Gastrocnemius medialis (tissue), 4 donors: Measurements from ENCODE around the gene GIMD1. TPM values are rescaled to one million over a fixed set of nuclear protein-coding genes. Genes with fewer than 3 reads are reported as not detected.

Experiments
- ATAC-seq, 2 donors: fragments of 150-250 bp; one replicate each; pipeline ENCODE4 v1.9.1; 2016
- DNase-seq, 2 donors: peaks; one replicate each; pipeline ENCODE4 v3.0.0-alpha.2; 2019
- H3K27ac ChIP-seq, 4 donors: fragments of 200-600 bp; sonication (generic); 1 replicate in 1 of 4; 2 replicates in 3 of 4; pipeline ENCODE4 v1.5.1; 2016 to 2018; ENCODE audit warnings: mild to moderate bottlenecking in 2 of 4, moderate library complexity in 1 of 4
- H3K27me3 ChIP-seq, 3 donors: fragments of 200-600 bp; sonication (generic) in 2 of 3; 1 replicate in 1 of 3; 2 replicates in 2 of 3; pipeline versions ENCODE4 v1.5.1 to v1.6.0; 2016 to 2019; ENCODE audit warnings: mild to moderate bottlenecking in 1 of 3, moderate library complexity in 1 of 3
- H3K36me3 ChIP-seq, 2 donors: fragments of 200-600 bp; sonication (generic) in 1 of 2; one replicate each; pipeline ENCODE4 v1.5.1; 2017 to 2018
- H3K4me1 ChIP-seq, 2 donors: fragments of 200-600 bp; sonication (generic) in 1 of 2; one replicate each; pipeline ENCODE4 v1.5.1; 2016 to 2017; ENCODE audit warnings: mild to moderate bottlenecking in 2 of 2
- H3K4me3 ChIP-seq, 4 donors: fragments of 200-600 bp; sonication (generic) in 3 of 4; 1 replicate in 1 of 4; 2 replicates in 3 of 4; pipeline ENCODE4 v1.5.1; 2016 to 2019; ENCODE audit warnings: mild to moderate bottlenecking in 2 of 4
- H3K9me3 ChIP-seq, 3 donors: fragments of 200-600 bp; sonication (generic) in 2 of 3; 1 replicate in 1 of 3; 2 replicates in 2 of 3; pipeline ENCODE4 v1.5.1; 2016 to 2019
- POLR2A ChIP-seq, 2 donors: fragments of 450-650 bp; IDR thresholded peaks; one replicate each; pipeline ENCODE4 v1.6.1; 2017; ENCODE audit warnings: antibody characterized with exemption in 2 of 2, mild to moderate bottlenecking in 2 of 2, moderate library complexity in 2 of 2
- in situ Hi-C, 4 donors: fragments of 200-750 bp; cut with MboI; loops; one replicate each; pipeline versions ENCODE4 v1.15.0 to v1.8.0; 2017; ENCODE audit warnings: low sequenced_read_pairs in 4 of 4
- intact Hi-C: fragments of 100-400 bp; cut with DNase I; formaldehyde crosslinking; loops from one replicate; pipeline ENCODE4 v1.15.1; 2023; ENCODE audit warnings: low total_unique reads
- total RNA-seq, 4 donors: library from RNA; depleted of rRNA; stranded (reverse); fragments of >200 nt; gene quantifications; one replicate each; pipeline versions ENCODE4 v1.1.0 to v1.2.3, GENCODE V29; 2016
- TF ChIP-seq, protein P1 (sequence below), 5 experiments: fragments of 450-650 bp in 3 of 5; fragments of 200-600 bp in 2 of 5; sonication (generic) in 2 of 5; IDR thresholded peaks in 4 of 5; conservative IDR thresholded peaks in 1 of 5; 1 replicate in 4 of 5; 2 replicates in 1 of 5; pipeline ENCODE4 v1.5.1; 2016 to 2019; ENCODE audit warnings: antibody characterized with exemption in 5 of 5, mild to moderate bottlenecking in 3 of 5, moderate library complexity in 3 of 5

GIMD1 gene
- total RNA-seq, 4 donors from 2014 or later: not detected

DNA sequence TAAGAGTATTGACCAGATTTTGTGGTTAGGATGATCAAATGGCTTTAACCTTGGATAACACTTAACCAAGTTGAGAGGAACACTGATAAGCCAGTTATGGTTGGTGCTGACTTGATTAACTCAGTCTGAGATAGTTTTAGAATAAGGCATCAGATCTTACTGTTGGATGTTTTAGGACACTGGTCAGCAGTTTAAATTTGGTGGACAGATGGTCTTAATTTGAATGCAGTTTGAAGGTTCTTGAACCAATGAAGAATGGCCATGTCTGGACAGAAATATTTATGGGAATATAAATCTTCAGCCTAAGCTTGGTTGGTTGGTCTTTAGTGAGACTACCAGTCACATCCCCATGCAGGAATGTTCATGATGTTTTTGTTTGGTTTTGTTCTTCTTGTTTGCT lies 2.6 kb upstream of the GIMD1 start:
- DNase-seq (no peak), ATAC-seq (no peak)
- no peaks in the 10 kb centered on the region for H3K9me3 ChIP-seq
- no peak overlapping the region for H3K4me3 ChIP-seq
- intact Hi-C loops (no loop called here), in situ Hi-C loops (loop anchor here in 1 of 4 donors (25.0 kb wide), 1 partner anchor 816 kb away; no protein-coding TSS in a partner anchor)
- no peaks in the 10 kb centered on the region for H3K27me3 ChIP-seq
- no peak overlapping the region for H3K27ac ChIP-seq
- no peak for TF ChIP-seq POLR2A (IDR thresholded peaks at IDR 0.05)
- H3K4me1 ChIP-seq: no peaks in the 10 kb centered on the region
- no peaks in the 10 kb centered on the region for H3K36me3 ChIP-seq

DNA sequence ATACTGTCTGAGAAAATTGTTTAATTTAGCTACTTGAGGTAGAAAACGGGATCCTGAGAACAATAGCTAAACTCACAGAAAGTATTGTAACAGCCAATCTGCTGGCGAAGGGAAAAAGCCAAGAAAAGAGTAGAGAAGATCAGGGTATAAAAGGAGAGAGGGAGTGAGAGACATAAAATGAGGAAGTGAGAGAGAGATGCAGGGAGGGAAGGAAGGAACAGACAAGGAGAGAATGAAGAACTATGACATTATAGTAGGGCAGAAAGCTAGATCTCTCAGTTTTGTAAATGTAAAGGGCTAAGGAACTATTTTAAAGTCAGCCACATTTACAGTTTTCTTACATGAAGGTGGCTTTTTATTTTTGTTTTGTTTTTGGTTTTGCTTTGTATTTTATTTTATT lies 1.6 kb upstream of the GIMD1 start:
- Histone ChIP-seq H3K36me3 (no peaks in the 10 kb centered on the region), H3K4me3 (no peak overlapping the region), H3K27me3 (no peaks in the 10 kb centered on the region), H3K4me1 (peaks cover 2 to 7% of the 10 kb centered on the region in 2 donors), H3K27ac (no peak overlapping the region), H3K9me3 (no peaks in the 10 kb centered on the region)
- DNase-seq (no peak), ATAC-seq (no peak)
- intact Hi-C loops (no loop called here), in situ Hi-C loops (loop anchor here in 1 of 4 donors (25.0 kb wide), 1 partner anchor 817 kb away; no protein-coding TSS in a partner anchor)
- TF ChIP-seq, protein P1, sequence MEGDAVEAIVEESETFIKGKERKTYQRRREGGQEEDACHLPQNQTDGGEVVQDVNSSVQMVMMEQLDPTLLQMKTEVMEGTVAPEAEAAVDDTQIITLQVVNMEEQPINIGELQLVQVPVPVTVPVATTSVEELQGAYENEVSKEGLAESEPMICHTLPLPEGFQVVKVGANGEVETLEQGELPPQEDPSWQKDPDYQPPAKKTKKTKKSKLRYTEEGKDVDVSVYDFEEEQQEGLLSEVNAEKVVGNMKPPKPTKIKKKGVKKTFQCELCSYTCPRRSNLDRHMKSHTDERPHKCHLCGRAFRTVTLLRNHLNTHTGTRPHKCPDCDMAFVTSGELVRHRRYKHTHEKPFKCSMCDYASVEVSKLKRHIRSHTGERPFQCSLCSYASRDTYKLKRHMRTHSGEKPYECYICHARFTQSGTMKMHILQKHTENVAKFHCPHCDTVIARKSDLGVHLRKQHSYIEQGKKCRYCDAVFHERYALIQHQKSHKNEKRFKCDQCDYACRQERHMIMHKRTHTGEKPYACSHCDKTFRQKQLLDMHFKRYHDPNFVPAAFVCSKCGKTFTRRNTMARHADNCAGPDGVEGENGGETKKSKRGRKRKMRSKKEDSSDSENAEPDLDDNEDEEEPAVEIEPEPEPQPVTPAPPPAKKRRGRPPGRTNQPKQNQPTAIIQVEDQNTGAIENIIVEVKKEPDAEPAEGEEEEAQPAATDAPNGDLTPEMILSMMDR (IDR thresholded peaks at IDR 0.05 in 4 of 5, conservative IDR thresholded peaks at IDR 0.05 in 1 of 5): no peak
- no peak for TF ChIP-seq POLR2A (IDR thresholded peaks at IDR 0.05)

DNA sequence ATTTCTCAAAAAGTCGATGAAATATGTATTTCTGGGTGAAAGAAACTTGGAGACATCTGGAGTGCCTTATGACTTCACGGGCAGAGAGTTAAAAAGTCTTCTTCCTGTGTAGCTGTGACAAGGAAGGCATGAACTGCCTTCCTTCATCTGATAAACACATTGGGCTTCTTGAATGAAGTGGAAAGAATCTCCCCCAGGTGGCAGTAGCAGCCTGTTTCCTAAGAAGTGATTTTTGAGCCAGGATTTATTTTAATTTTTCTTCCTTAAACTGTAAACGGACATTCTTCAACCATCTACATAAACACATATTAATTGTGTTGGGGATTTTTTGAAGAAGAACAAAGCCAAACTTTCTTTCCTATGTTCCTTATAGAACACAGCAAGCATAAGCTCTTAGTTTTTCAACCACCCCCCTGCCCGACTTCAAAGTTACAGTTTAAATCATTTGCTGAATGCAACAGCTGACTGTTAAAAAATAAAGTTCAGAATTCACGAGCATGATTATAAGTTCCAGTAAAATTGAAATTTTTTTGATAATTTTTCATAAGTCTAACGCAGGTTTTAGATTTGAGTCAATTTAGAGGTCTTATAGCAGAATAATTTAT lies 980 bp upstream of the GIMD1 start:
- in situ Hi-C loops: loop anchor here in 1 of 4 donors (25.0 kb wide), 1 partner anchor 818 kb away; no protein-coding TSS in a partner anchor

DNA sequence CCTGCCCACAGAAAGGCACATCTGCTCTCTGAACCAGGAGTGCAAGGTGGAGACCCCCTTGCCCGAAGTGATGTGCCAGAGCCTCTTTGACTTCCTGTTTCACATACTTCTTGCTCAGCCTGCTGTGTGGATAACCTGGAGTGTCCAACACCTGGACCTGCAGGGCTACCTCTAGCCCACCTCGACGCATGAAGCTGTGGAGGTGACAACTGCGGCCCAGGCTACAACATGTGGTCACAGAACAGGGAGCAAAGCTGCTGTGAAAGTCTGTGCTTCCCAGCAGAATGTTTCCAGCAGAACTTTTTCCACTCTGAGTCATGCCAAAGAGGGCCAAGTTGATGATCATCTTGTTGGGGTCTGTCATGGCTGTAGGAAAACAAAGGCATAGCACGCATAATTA lies 1.5 kb downstream of the GIMD1 start:
- Histone ChIP-seq H3K27ac (no peak overlapping the region), H3K9me3 (no peaks in the 10 kb centered on the region), H3K36me3 (no peaks in the 10 kb centered on the region), H3K27me3 (no peaks in the 10 kb centered on the region), H3K4me3 (no peak overlapping the region), H3K4me1 (peaks cover 6 to 9% of the 10 kb centered on the region in 2 donors)
- TF ChIP-seq, protein P1 (IDR thresholded peaks at IDR 0.05 in 4 of 5, conservative IDR thresholded peaks at IDR 0.05 in 1 of 5): no peak
- TF ChIP-seq POLR2A (IDR thresholded peaks at IDR 0.05): no peak
- DNase-seq: no peak
- in situ Hi-C loops (loop anchor here in 1 of 4 donors (25.0 kb wide), 1 partner anchor 820 kb away; no protein-coding TSS in a partner anchor), intact Hi-C loops (loop anchor here (5.0 to 10.0 kb wide), 2 partner anchors 135 to 818 kb away; no protein-coding TSS in a partner anchor)
- ATAC-seq: no peak

More for the DNA sequence above, 980 bp upstream of the GIMD1 start:
- no peak overlapping the region for H3K27ac ChIP-seq
- DNase-seq (no peak), ATAC-seq (no peak)
- TF ChIP-seq, protein P1 (IDR thresholded peaks at IDR 0.05 in 4 of 5, conservative IDR thresholded peaks at IDR 0.05 in 1 of 5): peak in 4 of 5 experiments; percentile 29 to 60 (median 44)
- TF ChIP-seq POLR2A (IDR thresholded peaks at IDR 0.05): no peak
- H3K36me3 ChIP-seq: no peaks in the 10 kb centered on the region
- H3K9me3 ChIP-seq: no peaks in the 10 kb centered on the region
- no peaks in the 10 kb centered on the region for H3K27me3 ChIP-seq
- peaks cover 6 to 9% of the 10 kb centered on the region in 2 donors for H3K4me1 ChIP-seq
- intact Hi-C loops: loop anchor here (5.0 to 10.0 kb wide), 2 partner anchors 133 to 815 kb away; no protein-coding TSS in a partner anchor
- H3K4me3 ChIP-seq: no peak overlapping the region

DNA sequence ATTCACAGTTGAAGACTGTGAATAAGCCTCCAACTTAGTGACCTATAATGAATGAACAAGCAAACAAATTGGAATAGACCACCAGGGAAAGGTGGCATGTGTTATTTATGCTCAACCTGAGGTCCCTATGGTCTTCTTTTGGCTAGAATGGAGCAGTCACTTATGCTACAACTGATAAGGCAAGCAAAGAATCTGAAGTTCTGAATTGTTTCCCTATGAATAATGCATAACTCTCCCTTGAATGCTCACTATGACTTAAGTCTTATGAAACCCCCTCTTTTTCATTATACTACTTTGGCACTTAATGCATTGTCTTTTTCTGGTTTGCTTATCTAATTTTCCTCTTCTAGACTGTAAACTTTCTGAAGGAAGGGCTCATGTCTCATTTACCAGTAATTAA lies 2.6 kb downstream of the GIMD1 start:
- H3K36me3 ChIP-seq: no peaks in the 10 kb centered on the region
- in situ Hi-C loops (loop anchor here in 1 of 4 donors (25.0 kb wide), 1 partner anchor 821 kb away; no protein-coding TSS in a partner anchor), intact Hi-C loops (loop anchor here (5.0 to 10.0 kb wide), 2 partner anchors 136 to 819 kb away; no protein-coding TSS in a partner anchor)
- DNase-seq (no peak), ATAC-seq (no peak)
- no peak overlapping the region for H3K27ac ChIP-seq
- peaks cover 6 to 9% of the 10 kb centered on the region in 2 donors for H3K4me1 ChIP-seq
- H3K9me3 ChIP-seq: no peaks in the 10 kb centered on the region
- H3K27me3 ChIP-seq: no peaks in the 10 kb centered on the region
- TF ChIP-seq, protein P1 (IDR thresholded peaks at IDR 0.05 in 4 of 5, conservative IDR thresholded peaks at IDR 0.05 in 1 of 5): no peak
- no peak for TF ChIP-seq POLR2A (IDR thresholded peaks at IDR 0.05)
- no peak overlapping the region for H3K4me3 ChIP-seq
